ENCODE measurements around the gene TTC27.

GRCh38 chr2:32752952-32753351, 125.1 kb downstream of the TTC27 start:
- TF ChIP-seq CTCF (IDR thresholded peaks at IDR 0.05): no peak
- TF ChIP-seq POLR2A (IDR thresholded peaks at IDR 0.05): no peak

All from right lobe of liver (tissue), 4 donors.